GM18505 (cell line): ENCODE measurements around the gene PTPN21.
"Not testable (repeated sequence)": the region's sequence is repeated elsewhere in the genome, so short reads cannot be mapped to it uniquely, and the experiment has no call there.

ENCODE experiments used
- ATAC-seq: cut with Tn5 transposase; IDR thresholded peaks from one replicate; pipeline ENCODE4 v1.9.1; 2021; ENCODE audit not compliant: unreplicated experiment
- POLR2A ChIP-seq: IDR thresholded peaks from 4 replicates; pipeline ENCODE4 v1.6.1; 2011; ENCODE audit warnings: borderline replicate concordance; ENCODE audit not compliant: insufficient read depth, insufficient read length; ENCODE audit errors: extremely low read depth

The PTPN21 gene

DNA sequence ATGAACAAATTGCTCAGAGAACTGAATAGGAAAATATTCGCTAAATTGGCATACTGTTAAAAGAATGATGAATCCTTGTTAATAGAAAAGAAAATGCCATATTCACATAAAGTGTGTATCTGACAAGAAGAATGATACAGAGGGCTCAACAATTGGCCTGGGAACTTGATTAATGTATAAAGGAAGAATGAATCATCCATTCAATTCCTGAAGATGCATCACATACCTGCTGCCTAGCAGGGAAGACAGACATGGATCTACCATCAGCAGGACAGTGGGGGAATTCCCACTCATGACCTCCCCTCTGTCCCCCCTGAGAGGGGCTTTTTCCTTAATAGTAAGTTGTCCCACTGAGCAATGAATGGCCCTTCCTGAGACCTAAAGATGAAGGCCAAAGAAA lies 13.5 kb downstream of the PTPN21 start:
- no peak for TF ChIP-seq POLR2A
- ATAC-seq: no peak

DNA sequence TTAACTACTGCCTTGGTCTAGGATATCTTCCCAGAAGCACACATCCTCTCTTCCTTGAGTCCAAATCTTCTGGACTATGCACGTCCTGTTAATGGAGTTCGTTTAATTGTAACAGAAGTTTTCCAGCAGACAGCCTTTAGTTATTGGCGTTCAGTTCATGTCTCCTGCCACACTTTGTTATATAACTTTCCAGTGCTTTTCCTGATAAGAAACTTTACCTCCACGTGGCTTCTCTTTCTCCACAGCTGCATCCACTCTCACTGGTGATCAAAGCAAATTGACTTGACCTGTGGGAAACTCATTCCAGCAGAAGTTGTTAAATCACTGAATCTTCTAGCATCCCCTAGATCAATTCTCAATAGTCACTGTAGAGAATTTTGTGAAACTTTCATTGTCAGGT lies 19.0 kb downstream of the PTPN21 start:
- TF ChIP-seq POLR2A: no peak
- no peak for ATAC-seq

DNA sequence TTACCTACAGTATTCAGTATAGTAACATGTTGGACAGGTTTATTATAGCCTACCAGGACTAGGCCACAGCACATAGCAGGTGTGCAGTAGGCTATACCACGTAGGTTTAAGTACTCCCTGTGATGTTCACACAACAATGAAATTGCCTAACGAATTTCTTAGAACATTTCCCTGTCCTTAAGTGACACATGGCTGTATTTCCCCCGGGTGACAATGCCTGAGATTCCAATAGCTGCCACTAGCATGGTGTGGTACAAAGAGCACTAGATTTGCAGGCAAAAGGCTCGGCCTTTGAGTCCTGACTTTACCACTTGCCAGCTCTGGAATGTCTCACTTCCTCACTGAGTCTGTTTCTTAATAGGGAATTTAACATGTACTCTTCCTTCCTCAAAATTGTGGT lies 19.7 kb downstream of the PTPN21 start:
- no peak for TF ChIP-seq POLR2A
- ATAC-seq: no peak

DNA sequence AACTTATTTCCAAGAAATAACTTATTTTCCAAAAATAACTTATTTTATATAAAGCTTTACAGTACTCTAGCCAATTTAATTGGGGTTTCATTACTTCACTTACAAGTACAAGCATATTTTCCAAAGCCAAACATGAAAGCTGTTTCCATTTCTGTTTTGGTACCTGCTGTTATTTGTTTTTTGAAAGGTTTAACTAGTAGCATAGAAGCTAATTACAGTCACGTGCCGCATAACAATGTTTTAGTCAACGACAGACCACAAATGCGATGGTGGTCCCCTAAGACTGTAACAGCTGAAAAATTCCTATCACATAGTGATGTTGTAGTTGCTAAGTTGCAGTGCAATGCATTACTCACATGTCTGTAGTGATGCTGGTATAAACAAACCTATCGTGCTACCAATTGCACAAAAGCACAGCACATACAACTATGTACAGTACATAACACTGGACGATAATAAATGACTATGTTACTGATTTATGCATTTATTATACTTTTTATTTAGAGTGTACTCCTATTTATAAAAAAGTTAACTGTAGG lies 21.7 kb downstream of the PTPN21 start:
- no peak for TF ChIP-seq POLR2A

DNA sequence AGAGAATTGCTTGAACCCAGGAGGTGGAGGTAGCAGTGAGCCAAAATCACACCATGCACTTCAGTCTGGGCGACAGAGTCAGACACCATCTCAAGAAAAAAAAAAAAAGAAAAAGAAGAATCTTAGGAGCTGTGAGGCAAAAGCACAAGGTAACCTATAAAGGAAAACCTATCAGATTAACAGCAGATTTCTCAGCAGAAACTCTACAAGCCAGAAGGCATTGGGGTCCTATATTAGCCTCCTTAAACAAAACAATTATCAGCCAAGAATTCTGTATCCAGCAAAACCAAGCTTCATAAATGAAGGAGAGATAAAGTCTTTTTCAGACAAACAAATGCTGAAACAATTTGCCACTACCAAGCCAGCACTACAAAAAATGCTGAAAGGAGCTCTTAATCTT lies 24.9 kb downstream of the PTPN21 start:
- not testable (repeated sequence) for ATAC-seq

More for the DNA sequence above, 21.7 kb downstream of the PTPN21 start:
- no peak for ATAC-seq

DNA sequence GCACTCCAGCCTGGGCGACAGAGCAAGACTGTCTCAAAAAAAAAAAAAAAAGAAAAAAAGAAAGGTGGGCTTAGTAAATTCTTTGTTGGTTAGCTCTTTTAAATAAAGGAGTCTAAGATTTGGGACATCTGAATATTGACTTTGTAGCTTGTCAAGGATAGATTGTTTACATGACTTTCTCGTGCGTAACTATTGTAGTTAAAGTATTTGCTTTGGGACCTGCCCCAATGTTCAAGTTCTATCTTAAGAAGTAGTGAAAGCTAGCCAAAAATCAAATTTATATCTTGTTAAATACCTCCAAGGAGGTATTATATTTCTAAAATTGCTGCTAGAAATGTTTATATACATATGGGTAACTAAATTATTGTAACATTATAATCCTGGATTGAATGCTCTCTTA lies 32.4 kb downstream of the PTPN21 start:
- ATAC-seq: no peak
- no peak for TF ChIP-seq POLR2A

DNA sequence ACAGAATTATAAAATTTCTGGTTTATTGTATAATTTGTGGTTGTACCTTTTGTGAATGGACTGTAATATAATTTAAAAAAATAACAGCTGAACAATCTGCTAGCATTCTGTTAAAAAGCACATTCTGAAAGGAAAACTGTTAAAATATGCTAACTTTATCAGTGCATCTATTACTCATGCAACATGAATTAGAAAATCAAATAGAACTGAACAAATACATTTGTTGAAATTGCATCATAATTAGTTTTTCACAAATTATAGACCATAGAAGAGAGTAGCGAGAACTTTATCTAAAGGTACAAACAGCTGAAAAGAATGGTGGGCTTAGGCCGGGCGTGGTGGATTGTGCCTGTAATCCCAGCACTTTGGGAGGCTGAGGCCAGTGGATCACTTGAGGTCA lies 33.0 kb downstream of the PTPN21 start:
- no peak for TF ChIP-seq POLR2A
- no peak for ATAC-seq

DNA sequence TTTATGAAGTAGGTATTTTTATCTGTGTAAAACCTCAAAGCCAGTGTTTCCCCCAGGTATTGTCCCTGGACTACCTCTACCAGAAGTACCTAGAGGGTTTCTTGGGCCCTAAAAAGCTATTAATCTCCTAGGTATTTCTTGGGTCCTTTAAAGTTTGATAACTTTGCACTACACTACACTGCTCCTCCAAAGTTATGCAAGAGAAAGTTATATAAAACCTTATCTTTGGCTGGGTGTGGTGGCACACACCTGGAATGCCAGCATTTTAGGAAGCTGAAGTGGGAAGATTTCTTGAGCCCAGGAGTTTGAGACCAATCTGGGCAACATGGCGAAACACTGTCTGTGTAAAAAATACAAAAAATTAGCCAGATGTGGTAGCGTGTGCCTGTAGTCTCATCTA lies 34.9 kb downstream of the PTPN21 start:
- no peak for ATAC-seq
- TF ChIP-seq POLR2A: no peak

DNA sequence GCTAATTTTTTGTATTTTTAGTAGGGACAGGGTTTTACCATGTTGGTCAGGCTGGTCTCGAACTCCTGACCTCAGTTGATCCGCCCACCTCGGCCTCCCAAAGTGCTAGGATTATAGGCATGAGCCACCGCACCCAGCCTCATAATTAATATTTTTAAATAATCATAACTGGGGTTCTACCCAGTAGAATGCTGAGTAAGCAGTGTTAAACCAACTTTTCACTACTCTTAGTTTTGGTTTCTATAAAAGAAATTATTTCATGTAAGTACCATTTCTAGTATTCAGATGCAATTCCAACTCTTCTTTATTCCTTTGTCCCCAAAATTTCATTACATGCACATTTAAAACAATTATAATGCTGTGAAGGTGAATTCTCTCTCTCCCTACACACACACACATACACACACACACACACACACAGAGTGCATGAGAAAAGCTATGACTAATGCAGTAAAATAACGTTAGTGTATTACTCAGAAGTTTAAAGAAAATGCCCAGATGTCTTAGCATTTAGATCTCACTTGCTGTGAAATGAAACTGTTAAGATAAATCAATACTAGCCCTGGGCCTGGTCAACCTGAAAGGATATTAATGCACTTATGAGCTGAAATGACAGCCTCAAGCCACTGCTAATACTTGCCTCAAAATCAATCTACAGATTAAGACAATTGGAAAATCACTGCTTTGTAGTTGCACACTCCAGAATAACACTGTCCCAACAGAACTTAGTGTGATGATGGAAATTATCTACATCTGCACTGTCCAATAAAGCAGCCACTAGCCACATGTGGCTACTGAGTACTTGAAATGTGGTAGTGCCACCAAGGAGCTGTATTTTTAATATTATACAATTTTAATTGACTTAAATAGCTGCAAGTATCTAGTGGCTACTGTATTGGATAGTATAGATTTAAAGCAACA lies 36.0 kb downstream of the PTPN21 start:
- no peak for TF ChIP-seq POLR2A
- ATAC-seq: no peak

DNA sequence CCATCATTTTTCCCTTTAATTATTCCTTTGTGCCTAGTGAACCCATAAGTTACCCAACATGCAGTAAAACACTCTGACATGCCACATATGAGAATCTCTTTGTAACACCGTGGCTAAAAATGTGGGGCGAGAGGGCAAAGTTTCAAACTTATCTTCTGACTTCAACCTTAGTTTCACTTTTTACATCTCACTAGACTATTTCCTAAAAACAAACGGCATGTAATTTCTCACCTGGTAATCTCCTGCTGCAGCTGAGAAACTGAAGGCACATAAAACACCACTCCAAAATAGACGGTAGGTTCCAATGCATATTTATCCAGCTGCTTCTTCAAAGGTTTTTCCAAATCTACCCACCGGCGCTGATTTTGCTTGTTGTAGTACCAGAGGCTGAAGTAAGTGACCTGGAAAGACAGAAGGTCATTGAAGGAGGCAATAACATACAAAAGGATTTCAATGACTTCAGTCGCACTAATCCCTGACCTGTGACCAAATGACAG lies 37.9 kb downstream of the PTPN21 start:
- no peak for TF ChIP-seq POLR2A
- ATAC-seq: no peak

DNA sequence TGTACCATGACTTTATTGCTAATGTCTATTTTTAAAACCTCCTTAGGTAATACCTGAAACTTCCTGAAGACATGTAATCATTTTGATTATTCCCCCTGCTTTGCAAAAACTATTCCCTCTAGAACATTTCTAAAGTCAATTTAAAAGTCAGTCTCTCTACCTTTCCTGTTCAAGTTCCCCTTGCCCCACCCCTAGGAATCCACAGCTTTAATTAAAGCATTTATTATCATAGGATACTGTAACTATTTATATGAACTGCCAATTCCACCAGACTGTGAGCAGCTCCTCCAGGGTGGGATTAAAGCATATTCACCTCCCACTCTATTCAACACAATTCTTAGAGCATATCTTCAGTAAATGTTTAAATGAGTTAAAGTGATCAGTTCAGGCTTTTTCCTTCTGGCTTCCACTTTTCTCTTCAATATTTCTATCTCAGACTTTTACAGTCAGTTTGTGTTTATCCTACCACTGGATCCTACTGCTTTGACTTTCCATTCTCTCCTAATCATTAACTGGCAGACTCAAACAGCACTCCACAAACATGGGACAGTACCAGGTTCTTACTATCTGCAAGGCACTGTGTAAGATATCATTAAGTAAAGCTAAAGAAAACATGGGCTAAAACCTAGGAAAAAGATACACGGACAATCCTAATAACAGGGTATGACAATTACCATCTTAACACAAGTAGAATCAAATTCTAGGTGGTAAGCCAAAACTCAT lies 39.1 kb downstream of the PTPN21 start:
- no peak for TF ChIP-seq POLR2A
- no peak for ATAC-seq

DNA sequence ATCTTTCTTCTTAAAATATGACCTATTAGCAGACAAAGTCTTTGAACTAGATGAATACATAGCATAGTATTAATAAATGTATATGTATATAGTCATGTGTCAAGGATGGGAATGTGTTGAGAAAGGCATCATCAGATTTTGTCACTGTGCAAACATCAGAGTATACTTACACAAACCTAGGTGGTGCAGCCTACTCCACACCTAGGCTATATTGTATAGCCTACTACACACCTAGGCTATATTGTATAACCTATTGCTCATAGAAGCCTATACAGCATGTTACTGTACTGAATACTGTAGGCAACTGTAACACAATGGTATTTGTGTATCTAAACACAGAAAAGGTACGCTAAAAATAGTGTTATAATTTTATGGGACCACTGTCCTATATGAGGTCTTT lies 47.6 kb downstream of the PTPN21 start:
- no peak for ATAC-seq
- TF ChIP-seq POLR2A: no peak

DNA sequence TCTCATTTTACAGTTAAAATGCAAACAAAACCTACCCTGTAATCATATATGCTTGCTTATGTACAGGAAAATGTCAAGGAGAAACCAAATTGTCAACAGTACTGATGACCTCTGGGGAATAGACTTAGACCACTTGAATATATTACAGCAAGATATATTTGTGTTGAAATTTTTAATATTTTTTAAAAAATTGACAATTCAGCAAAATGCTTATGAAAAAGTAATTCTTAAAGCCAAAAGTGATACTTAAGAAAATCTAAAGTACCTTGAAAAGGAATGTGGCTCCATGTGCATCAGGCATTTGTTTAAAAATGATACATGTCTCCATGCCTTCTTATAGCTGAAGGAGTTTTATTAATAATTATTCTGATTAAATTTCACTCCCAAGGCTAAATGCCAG lies 49.2 kb downstream of the PTPN21 start:
- ATAC-seq: no peak
- no peak for TF ChIP-seq POLR2A

DNA sequence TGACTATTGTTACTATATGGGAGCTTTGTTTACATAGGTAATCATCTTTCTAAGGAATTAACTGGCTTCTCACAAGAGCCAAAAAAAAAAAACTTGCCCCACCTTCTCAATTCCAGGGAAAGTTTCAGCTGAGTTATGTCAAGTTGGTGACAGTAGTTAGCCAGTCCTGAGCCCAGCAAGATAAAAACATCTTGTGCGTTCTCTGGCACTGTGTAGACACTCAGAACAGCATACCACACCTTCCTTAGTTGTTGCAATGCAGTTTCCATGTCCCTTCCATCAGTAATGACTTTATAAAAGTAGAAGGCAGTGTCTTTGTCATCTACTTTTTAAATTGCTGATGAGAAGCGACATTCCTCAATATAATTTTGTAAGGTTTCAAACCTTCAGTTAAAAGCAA lies 50.2 kb downstream of the PTPN21 start:
- no peak for TF ChIP-seq POLR2A
- ATAC-seq: no peak
